Mucosa of stomach (tissue), 1 donor: ENCODE results near the gene COG2.

ENCODE experiments used
- H3K27me3 ChIP-seq: one replicate; pipeline ENCODE4 v1.7.0; 2013; ENCODE audit warnings: mild to moderate bottlenecking, low read length; ENCODE audit not compliant: control insufficient read depth, insufficient read depth
- H3K36me3 ChIP-seq: one replicate; pipeline ENCODE4 v1.7.0; 2013; ENCODE audit warnings: low read length; ENCODE audit not compliant: control insufficient read depth, insufficient read depth
- H3K4me1 ChIP-seq: one replicate; pipeline ENCODE4 v1.7.0; 2013; ENCODE audit warnings: mild to moderate bottlenecking, low read length; ENCODE audit not compliant: control insufficient read depth, insufficient read depth
- H3K4me3 ChIP-seq: one replicate; pipeline ENCODE4 v1.7.0; 2013; ENCODE audit warnings: low read length
- H3K9ac ChIP-seq: one replicate; pipeline ENCODE4 v1.7.0; 2013; ENCODE audit warnings: mild to moderate bottlenecking, low read length, moderate library complexity
- H3K9me3 ChIP-seq: one replicate; pipeline ENCODE4 v1.7.0; 2013; ENCODE audit warnings: mild to moderate bottlenecking, low read length, moderate library complexity; ENCODE audit not compliant: control insufficient read depth
- donor health status: Pancreatic carcinoma.

COG2 gene

GRCh38 chr1:230632273-230632873, 9.9 kb upstream of the COG2 start:
- Histone ChIP-seq H3K27me3 (no peaks in the 10 kb centered on the region), H3K9ac (no peak overlapping the region), H3K4me3 (no peak overlapping the region), H3K9me3 (no peaks in the 10 kb centered on the region), H3K36me3 (no peaks in the 10 kb centered on the region), H3K4me1 (no peaks in the 10 kb centered on the region)

GRCh38 chr1:230633469-230633868, 8.8 kb upstream of the COG2 start:
- H3K27me3 ChIP-seq: no peaks in the 10 kb centered on the region
- no peaks in the 10 kb centered on the region for H3K9me3 ChIP-seq
- no peak overlapping the region for H3K9ac ChIP-seq
- H3K36me3 ChIP-seq: no peaks in the 10 kb centered on the region
- H3K4me1 ChIP-seq: no peaks in the 10 kb centered on the region
- H3K4me3 ChIP-seq: no peak overlapping the region

- Histone ChIP-seq H3K4me1 (no peaks in the 10 kb centered on the region), H3K36me3 (no peaks in the 10 kb centered on the region), H3K9me3 (no peaks in the 10 kb centered on the region), H3K9ac (no peak overlapping the region), H3K27me3 (no peaks in the 10 kb centered on the region), H3K4me3 (no peak overlapping the region)
Observed at GRCh38 chr1:230634384-230634783, 7.9 kb upstream of the COG2 start.

GRCh38 chr1:230636575-230637148, 5.6 kb upstream of the COG2 start:
- Histone ChIP-seq H3K9me3 (no peaks in the 10 kb centered on the region), H3K36me3 (no peaks in the 10 kb centered on the region), H3K4me1 (no peaks in the 10 kb centered on the region), H3K4me3 (no peak overlapping the region), H3K27me3 (no peaks in the 10 kb centered on the region), H3K9ac (no peak overlapping the region)

GRCh38 chr1:230639714-230640209, 2.5 kb upstream of the COG2 start:
- Histone ChIP-seq H3K9me3 (no peaks in the 10 kb centered on the region), H3K4me3 (no peak overlapping the region), H3K9ac (no peak overlapping the region), H3K4me1 (peaks cover 21% of the 10 kb centered on the region), H3K27me3 (no peaks in the 10 kb centered on the region), H3K36me3 (no peaks in the 10 kb centered on the region)

- peaks cover 22% of the 10 kb centered on the region for H3K4me1 ChIP-seq
Observed at GRCh38 chr1:230641346-230641745, 935 bp upstream of the COG2 start.

GRCh38 chr1:230641900-230642262, 400 bp upstream of the COG2 start:
- H3K27me3 ChIP-seq: no peaks in the 10 kb centered on the region
- peaks cover 22% of the 10 kb centered on the region for H3K4me1 ChIP-seq
- H3K9me3 ChIP-seq: no peaks in the 10 kb centered on the region
- no peaks in the 10 kb centered on the region for H3K36me3 ChIP-seq
- H3K4me3 ChIP-seq: no peak overlapping the region
- H3K9ac ChIP-seq: no peak overlapping the region

More at GRCh38 chr1:230641346-230641745, 935 bp upstream of the COG2 start:
- no peaks in the 10 kb centered on the region for H3K27me3 ChIP-seq
- no peak overlapping the region for H3K9ac ChIP-seq
- no peaks in the 10 kb centered on the region for H3K36me3 ChIP-seq
- H3K9me3 ChIP-seq: no peaks in the 10 kb centered on the region
- H3K4me3 ChIP-seq: no peak overlapping the region

GRCh38 chr1:230643908-230644307, 1.6 kb downstream of the COG2 start:
- Histone ChIP-seq H3K4me3 (no peak overlapping the region), H3K9me3 (no peaks in the 10 kb centered on the region), H3K27me3 (no peaks in the 10 kb centered on the region), H3K9ac (no peak overlapping the region), H3K36me3 (no peaks in the 10 kb centered on the region), H3K4me1 (peaks cover 22% of the 10 kb centered on the region)

- Histone ChIP-seq H3K9me3 (no peaks in the 10 kb centered on the region), H3K4me3 (no peak overlapping the region), H3K9ac (no peak overlapping the region), H3K27me3 (no peaks in the 10 kb centered on the region), H3K4me1 (peaks cover 24% of the 10 kb centered on the region), H3K36me3 (no peaks in the 10 kb centered on the region)
Observed at GRCh38 chr1:230646710-230647302, 4.5 kb downstream of the COG2 start.

GRCh38 chr1:230647321-230647720, 5.0 kb downstream of the COG2 start:
- Histone ChIP-seq H3K27me3 (no peaks in the 10 kb centered on the region), H3K9me3 (no peaks in the 10 kb centered on the region), H3K9ac (no peak overlapping the region), H3K36me3 (no peaks in the 10 kb centered on the region), H3K4me1 (peaks cover 21% of the 10 kb centered on the region), H3K4me3 (no peak overlapping the region)

GRCh38 chr1:230648114-230648513, 5.8 kb downstream of the COG2 start:
- Histone ChIP-seq H3K9ac (no peak overlapping the region), H3K4me3 (no peak overlapping the region), H3K9me3 (no peaks in the 10 kb centered on the region), H3K4me1 (peaks cover 21% of the 10 kb centered on the region), H3K36me3 (no peaks in the 10 kb centered on the region), H3K27me3 (no peaks in the 10 kb centered on the region)

GRCh38 chr1:230650300-230650699, 8.0 kb downstream of the COG2 start:
- Histone ChIP-seq H3K4me1 (peaks cover 3% of the 10 kb centered on the region), H3K27me3 (no peaks in the 10 kb centered on the region), H3K9ac (no peak overlapping the region), H3K4me3 (no peak overlapping the region), H3K9me3 (no peaks in the 10 kb centered on the region), H3K36me3 (no peaks in the 10 kb centered on the region)
